OCI-LY3 (cell line): ENCODE measurements around the gene TTK.

ENCODE experiments used
- H2AFZ ChIP-seq: fragments of 200-600, 300-600 bp; shearing (Covaris generic); 2 replicates; pipeline ENCODE4 v1.6.0; 2014; ENCODE audit warnings: antibody characterized with exemption, low read depth, low read length
- H3K27ac ChIP-seq: fragments of 200-600, 300-600 bp; sonication (generic); 2 replicates; pipeline ENCODE4 v1.5.1; 2014; ENCODE audit warnings: mild to moderate bottlenecking, low read length, moderate library complexity, mixed read lengths
- H3K27me3 ChIP-seq: fragments of 200-600, 300-600 bp; sonication (generic); 2 replicates; pipeline ENCODE4 v1.6.1; 2014; ENCODE audit warnings: low read depth, low read length, mixed read lengths
- H3K36me3 ChIP-seq: fragments of 200-600, 300-600 bp; sonication (generic); replicated peaks from 2 replicates; pipeline ENCODE3; 2014; ENCODE audit warnings: low read depth, low read length, mixed read lengths
- H3K4me1 ChIP-seq: fragments of 300-600, 200-600 bp; sonication (generic); 2 replicates; pipeline ENCODE4 v1.6.1; 2014; ENCODE audit warnings: low read length, mixed read lengths
- H3K4me2 ChIP-seq: fragments of 200-600, 300-600 bp; sonication (generic); 2 replicates; pipeline ENCODE4 v1.6.1; 2014; ENCODE audit warnings: low read length, mixed read lengths
- H3K4me3 ChIP-seq: fragments of 300-600, 200-600 bp; sonication (generic); 2 replicates; pipeline ENCODE4 v1.5.1; 2014; ENCODE audit warnings: antibody characterized with exemption, mild to moderate bottlenecking, low read length, moderate library complexity
- H3K79me2 ChIP-seq: fragments of 300-600, 200-600 bp; shearing (Covaris generic); 2 replicates; pipeline ENCODE4 v1.6.1; 2014; ENCODE audit warnings: mild to moderate bottlenecking, low read length, mixed read lengths
- H3K9ac ChIP-seq: fragments of 300-600, 200-600 bp; shearing (Covaris generic); 2 replicates; pipeline ENCODE4 v1.6.0; 2014; ENCODE audit warnings: mild to moderate bottlenecking, low read length, moderate library complexity
- H3K9me3 ChIP-seq: fragments of 200-600, 300-600 bp; shearing (Covaris generic); 2 replicates; pipeline ENCODE4 v1.6.1; 2014; ENCODE audit warnings: low read length, mixed read lengths; ENCODE audit not compliant: insufficient read depth
- H4K20me1 ChIP-seq: fragments of 200-600, 300-600 bp; sonication (generic); 2 replicates; pipeline ENCODE4 v1.6.1; 2016; ENCODE audit warnings: low read length, mixed read lengths; ENCODE audit not compliant: insufficient read depth
- EZH2phosphoT487 ChIP-seq: fragments of 200-600 bp; shearing (Covaris generic); IDR thresholded peaks from 2 replicates; pipeline ENCODE4 v1.6.1; 2018; ENCODE audit warnings: antibody characterized with exemption, mixed run types, low read depth
- TF ChIP-seq, protein P1 (sequence below): fragments of 200-600, 300-600 bp; sonication (generic); IDR thresholded peaks from 2 replicates; pipeline ENCODE4 v1.5.1; 2014; ENCODE audit warnings: antibody characterized with exemption, low read length, low read depth

The TTK gene

DNA sequence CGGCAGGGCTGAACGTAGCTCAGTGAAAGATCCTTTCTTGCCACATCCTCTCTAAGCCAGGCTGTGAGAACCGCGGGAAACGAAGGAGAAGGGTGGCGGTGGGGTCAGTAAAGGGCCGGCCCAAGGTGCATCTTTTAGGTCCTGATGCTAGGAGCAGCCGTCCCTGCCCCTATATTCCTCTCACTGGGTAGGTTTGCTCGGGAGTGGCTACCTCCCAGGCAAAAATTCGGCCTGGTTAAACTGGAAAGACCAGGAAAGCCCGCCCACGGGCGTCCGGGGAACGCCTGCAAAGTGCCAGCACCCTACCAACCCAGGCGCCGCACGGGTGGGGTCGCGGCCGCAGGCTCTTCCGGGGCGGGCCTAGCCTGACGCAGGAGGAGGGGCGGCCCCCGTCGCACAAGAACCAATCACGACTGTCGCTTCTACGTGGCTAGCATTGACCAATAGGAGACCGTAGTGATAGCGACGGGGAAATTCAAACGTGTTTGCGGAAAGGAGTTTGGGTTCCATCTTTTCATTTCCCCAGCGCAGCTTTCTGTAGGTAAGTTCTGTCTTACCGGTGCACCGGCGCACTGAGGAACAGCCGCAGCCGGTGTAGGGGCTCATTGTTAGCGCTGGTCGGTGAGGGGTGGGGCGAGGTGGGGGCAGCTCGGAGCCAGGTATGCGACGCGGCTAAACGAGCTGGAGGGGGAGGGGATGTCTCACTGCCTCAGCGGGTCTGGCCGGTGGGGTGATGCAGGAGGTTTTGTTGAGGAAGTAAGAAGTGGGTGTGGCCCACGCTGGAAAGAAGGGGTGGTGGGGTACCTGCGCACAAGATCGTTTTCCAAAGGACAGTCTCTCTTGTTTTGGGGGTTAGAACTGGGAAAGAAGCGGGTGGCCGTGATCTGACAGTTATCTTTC lies at the start of gene TTK:
TSS of gene TTK (plus strand) at position 477 of the 900 bp plus-strand sequence. CDS start 1,195 bp downstream, outside the sequence.
- Histone ChIP-seq H3K79me2 (peaks cover 25% of the 10 kb centered on the region), H2AFZ (peak within 1 kb of the TSS; percentile 91), H3K9ac (peak within 1 kb of the TSS; percentile 87), H3K4me1 (peaks cover 21% of the 10 kb centered on the region), H3K4me3 (peak within 1 kb of the TSS; percentile 87), H3K27me3 (no peaks in the 10 kb centered on the region), H3K36me3 (peaks cover 22% of the 10 kb centered on the region), H3K27ac (peak within 1 kb of the TSS; percentile 79), H3K9me3 (no peaks in the 10 kb centered on the region), H4K20me1 (no peaks in the 10 kb centered on the region), H3K4me2 (peak within 1 kb of the TSS; percentile 91)
- TF ChIP-seq, protein P1, sequence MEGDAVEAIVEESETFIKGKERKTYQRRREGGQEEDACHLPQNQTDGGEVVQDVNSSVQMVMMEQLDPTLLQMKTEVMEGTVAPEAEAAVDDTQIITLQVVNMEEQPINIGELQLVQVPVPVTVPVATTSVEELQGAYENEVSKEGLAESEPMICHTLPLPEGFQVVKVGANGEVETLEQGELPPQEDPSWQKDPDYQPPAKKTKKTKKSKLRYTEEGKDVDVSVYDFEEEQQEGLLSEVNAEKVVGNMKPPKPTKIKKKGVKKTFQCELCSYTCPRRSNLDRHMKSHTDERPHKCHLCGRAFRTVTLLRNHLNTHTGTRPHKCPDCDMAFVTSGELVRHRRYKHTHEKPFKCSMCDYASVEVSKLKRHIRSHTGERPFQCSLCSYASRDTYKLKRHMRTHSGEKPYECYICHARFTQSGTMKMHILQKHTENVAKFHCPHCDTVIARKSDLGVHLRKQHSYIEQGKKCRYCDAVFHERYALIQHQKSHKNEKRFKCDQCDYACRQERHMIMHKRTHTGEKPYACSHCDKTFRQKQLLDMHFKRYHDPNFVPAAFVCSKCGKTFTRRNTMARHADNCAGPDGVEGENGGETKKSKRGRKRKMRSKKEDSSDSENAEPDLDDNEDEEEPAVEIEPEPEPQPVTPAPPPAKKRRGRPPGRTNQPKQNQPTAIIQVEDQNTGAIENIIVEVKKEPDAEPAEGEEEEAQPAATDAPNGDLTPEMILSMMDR, result no peak
- no peak for TF ChIP-seq EZH2phosphoT487

DNA sequence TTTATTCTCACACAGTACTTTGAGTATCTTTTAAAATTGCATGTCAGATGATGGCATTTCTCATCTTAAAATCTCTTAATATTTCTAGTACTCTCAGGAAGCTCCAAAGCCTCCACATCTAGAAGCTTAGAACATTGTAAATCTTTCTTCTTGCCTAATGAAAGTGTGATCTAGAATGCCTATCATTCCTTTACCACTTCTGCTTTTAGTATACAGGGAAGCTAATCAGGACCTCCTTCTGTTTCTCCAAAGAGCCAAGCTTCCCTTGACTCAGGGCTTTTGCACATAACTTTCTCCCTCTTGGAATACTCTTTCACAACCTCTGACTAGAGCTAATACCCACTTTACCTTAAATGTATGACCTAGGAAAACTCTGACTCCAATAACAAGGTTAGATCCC lies 49.6 kb upstream of the TTK start:
- H3K79me2 ChIP-seq, result no peaks in the 10 kb centered on the region
- H3K4me3 ChIP-seq, result no peak overlapping the region
- no peaks in the 10 kb centered on the region for H3K27me3 ChIP-seq
- no peaks in the 10 kb centered on the region for H3K4me1 ChIP-seq
- H3K9me3 ChIP-seq, result no peaks in the 10 kb centered on the region
- H2AFZ ChIP-seq, result no peak overlapping the region
- TF ChIP-seq, protein P1, result no peak
- TF ChIP-seq EZH2phosphoT487, result no peak
- H3K4me2 ChIP-seq, result no peak overlapping the region
- H3K36me3 ChIP-seq, result no peaks in the 10 kb centered on the region
- no peaks in the 10 kb centered on the region for H4K20me1 ChIP-seq
- H3K9ac ChIP-seq, result no peak overlapping the region
- no peak overlapping the region for H3K27ac ChIP-seq

DNA sequence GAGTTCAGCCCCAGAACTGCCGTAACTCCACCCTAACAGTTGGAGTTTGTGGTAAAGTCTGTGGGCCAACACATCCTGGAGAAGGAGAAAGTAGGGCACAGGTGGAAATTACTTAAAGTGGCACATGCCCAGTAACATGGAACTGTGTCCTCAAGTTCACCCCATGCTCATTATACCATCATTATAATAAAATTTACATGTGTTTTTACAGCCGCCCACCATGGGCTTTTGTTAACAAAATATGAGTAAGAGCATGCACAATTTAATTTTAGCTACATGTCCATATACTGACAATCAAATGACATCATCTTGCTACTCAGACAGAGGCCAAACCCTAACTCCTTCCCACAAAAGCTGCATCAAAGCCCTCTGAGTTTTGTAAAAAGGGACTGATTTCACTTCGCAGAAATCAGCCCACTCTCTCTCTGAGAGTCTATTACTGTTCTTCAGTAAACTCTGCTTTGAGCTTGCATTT lies 39.8 kb upstream of the TTK start:
- TF ChIP-seq, protein P1, result no peak
- TF ChIP-seq EZH2phosphoT487, result no peak
- H3K79me2 ChIP-seq, result no peaks in the 10 kb centered on the region
- no peak overlapping the region for H3K4me3 ChIP-seq
- H4K20me1 ChIP-seq, result no peaks in the 10 kb centered on the region
- no peak overlapping the region for H2AFZ ChIP-seq
- no peaks in the 10 kb centered on the region for H3K27me3 ChIP-seq
- H3K9ac ChIP-seq, result no peak overlapping the region
- no peak overlapping the region for H3K27ac ChIP-seq
- no peaks in the 10 kb centered on the region for H3K36me3 ChIP-seq
- no peaks in the 10 kb centered on the region for H3K4me1 ChIP-seq
- no peak overlapping the region for H3K4me2 ChIP-seq
- no peaks in the 10 kb centered on the region for H3K9me3 ChIP-seq

DNA sequence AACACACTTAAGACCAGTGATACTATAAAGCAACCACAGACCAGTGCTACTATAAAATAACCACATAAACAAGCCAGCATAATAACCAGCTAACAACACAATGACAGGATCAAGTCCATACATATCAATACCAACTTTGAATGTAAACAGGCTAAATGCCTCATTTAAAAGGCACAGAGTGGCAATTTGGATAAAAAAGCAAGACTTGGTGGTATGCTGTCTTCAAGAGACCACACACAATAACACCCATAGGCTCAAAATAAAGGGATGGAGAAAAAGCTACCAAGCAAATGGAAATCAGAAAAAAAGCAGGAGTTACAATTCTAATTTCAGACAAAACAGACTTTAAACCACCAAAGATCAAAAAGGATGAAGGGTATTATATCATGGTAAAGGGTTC lies 37.3 kb upstream of the TTK start:
- no peaks in the 10 kb centered on the region for H3K79me2 ChIP-seq
- peaks cover 4% of the 10 kb centered on the region; the same call in 1 of the 2 replicates for H3K9me3 ChIP-seq
- H3K36me3 ChIP-seq, result no peaks in the 10 kb centered on the region
- H3K27ac ChIP-seq, result no peak overlapping the region
- no peaks in the 10 kb centered on the region for H3K27me3 ChIP-seq
- TF ChIP-seq EZH2phosphoT487, result no peak
- TF ChIP-seq, protein P1, result no peak
- H3K9ac ChIP-seq, result no peak overlapping the region
- H3K4me1 ChIP-seq, result no peaks in the 10 kb centered on the region
- H3K4me2 ChIP-seq, result no peak overlapping the region
- no peak overlapping the region for H2AFZ ChIP-seq
- no peak overlapping the region for H3K4me3 ChIP-seq
- no peaks in the 10 kb centered on the region for H4K20me1 ChIP-seq
